Hematopoietic multipotent progenitor cell treated with erythropoietin and hydrocortisone succinate and interleukin-3 and kit ligand, for 17 days (in vitro differentiated cells): ENCODE results near the gene DYNLT1.

ENCODE experiments used
- DNase-seq: peaks from one replicate; pipeline ENCODE4 v3.0.0-alpha.2; 2015; ENCODE audit warnings: low spot score

Gene DYNLT1

GRCh38 chr6:158596861-158597260 is 47.7 kb downstream of the DYNLT1 start:
- no peak for DNase-seq

GRCh38 chr6:158595223-158595622 is 49.3 kb downstream of the DYNLT1 start:
- no peak for DNase-seq

DNA sequence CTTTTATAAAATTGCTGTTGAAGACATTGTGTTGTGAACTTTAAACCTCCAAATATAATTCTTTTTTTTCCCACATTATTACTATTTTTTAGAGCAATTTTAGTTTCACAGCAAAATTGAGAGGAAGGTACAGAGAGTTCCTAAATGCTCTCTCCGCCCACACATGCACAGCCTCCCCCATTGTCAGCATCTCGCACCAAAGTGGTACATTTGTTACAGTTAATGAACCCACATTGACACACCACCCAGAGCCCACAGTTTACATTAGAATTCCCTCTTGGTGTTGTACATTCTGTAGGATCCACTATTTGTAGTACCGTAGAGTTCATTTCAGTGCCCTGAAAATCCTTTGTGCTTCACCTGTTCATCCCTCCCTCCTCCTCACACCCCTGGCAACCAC is 50.9 kb downstream of the DYNLT1 start:
- DNase-seq: no peak

DNA sequence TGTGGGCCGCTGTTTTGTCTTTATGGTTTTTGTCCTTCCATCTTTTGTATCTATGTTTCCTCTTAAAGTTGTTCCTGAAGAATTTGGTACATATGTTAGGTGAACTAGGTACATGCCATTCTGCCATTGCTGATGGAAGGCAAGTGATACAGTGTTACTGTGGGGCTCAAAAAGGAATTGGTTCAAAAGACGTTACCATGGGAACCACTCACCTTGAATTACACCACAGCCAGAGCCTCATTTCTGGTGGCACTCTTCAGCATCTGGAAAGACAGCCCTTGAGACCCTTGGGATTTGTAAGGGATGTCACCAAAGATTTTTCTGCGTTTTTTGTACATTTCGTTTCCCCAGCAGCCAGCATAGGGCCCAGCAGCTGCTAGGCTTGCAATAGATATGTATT is 52.7 kb downstream of the DYNLT1 start:
- no peak for DNase-seq

DNA sequence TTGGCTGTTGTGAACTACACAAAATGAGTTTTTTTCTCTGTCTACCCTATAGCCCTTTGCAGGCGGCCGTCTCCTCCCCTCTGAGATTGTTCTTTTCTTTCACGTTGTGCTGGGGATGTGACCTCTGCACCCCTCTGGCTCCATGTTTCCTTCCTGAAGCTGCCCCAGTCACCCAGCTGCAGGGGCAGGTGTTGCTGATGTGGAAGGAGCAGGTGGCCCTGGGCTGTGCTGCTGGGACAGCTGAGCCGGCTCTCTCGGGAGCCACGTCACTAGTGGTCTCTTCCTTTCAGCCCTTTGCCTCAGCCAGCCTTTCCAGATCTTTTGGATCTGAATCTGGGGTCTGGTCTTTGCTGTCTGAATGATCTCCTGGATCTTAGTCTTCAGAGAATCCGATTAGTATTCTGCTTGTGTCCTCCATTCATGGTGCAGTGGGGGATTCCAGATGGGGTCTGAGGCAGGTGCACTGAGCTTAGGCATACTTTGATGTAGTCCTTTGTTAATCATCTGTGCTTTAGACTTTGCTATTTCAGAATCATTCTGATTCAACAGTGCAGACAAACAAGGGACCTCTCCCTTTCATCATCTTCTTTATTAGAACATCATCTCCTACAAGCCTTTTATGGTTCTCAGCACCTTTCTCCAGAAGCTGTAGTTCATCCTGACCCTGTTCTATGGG is 53.3 kb downstream of the DYNLT1 start:
- no peak for DNase-seq

GRCh38 chr6:158589366-158589765 is 55.2 kb downstream of the DYNLT1 start:
- DNase-seq: no peak

DNA sequence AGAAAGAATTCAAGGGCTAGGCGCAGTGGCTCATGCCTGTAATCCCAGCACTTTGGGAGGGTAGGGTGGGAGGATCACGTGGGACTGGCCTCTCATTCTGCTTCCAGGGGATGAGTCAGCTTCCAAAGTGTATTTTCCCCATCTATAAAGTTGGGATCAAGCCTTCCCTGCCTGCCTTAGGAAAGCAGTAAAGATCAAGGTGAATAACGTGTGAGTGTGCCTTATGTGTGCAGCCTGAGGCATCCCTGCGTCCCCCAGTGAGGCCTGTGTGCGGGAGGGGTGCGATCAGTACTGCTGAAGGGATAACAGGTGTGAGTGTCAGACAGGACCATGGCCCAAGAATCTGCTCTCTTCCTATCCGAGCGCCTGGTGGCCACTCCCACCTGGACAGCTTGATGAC is 57.9 kb downstream of the DYNLT1 start:
- DNase-seq: no peak
